Measurements from ENCODE around the gene ACTN1.

The ACTN1 gene

DNA sequence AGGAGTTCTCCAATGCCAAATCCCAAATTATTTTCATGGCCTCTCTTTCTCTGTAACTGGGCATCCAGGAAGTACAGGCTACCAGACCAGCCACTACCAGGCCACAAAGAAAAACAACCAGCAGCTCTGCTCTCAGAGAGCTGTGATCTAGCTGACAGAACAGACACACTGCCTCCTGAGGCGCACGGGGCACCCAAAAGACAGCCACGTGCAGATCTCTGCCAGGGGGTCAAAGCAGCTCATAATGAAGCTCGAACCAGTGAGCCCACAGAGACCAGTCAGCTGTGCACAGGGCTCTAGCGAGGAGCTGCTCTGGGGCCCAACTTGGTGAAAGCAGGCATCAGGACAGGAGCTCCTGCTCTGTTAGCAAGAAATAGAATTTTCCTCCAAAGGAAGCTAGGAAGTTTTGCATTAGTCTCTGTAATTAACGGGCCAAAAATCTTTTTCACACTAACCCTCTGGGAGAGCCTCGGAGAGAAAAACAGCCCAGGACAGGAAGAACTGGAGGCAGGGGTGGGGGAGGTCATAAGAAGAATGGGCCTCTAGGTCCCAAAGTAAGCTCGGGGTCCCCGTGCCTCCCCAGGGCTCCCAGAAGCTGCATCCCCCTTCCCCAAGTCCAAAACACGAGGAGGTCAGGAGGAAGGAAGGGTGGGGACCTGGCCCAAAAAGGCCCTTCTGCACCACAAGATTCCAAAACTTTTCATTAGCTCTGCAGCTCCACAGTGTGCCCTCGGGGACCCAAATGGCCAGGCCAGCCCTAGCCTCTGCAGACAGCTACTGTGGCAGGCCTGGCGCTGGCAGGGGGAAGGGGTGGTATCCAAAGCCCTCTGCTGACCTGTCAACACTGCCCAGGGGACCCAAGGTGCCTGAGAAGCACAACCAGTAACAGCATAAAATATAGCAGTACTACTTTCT, 30.2 kb downstream of the ACTN1 start:
- DNase-seq, result no peak

DNA sequence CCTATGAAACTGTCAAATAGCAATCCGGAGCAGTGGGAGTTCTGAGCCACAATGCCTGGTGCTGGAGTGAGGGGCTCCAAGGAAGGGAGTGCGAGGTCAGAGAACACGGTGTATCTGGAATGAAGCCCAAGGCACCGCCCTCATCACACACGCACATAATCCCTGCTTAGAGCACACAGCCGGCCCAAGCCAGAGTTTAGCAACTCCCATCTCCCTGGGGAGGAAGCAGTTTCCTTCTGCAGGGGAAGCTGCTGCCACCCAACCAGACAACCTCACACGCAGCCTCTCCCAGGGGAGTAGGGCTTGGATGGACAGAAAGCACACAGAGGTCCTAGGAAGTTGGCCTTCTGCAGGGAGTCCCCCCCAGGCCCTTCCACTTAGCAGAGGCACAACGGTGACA, 31.3 kb downstream of the ACTN1 start:
- peak; percentile 95 to 98 for DNase-seq

DNA sequence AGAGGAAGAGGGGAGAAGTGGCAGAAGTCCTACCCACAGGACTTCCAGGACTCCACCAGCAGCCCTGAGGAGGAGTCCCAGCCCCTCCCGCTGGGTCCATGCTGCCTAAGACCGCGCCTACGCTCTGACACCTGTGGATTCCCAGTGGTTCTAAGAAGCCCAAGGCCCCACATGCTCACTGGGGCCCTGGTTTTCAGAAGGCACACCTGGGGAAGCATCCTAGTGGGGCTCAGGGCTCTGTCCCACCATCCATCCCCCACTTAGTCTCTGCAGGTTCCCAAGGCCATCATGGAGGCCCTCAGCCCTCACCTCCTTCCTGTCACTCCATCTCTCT, 32.6 kb downstream of the ACTN1 start:
- no peak for DNase-seq

GRCh38 chr14:68945585-68946488, 33.3 kb downstream of the ACTN1 start:
- peak in 1 of 2 experiments; percentile 26 for DNase-seq

GRCh38 chr14:68945190-68945584, 33.9 kb downstream of the ACTN1 start:
- DNase-seq, result no peak

- DNase-seq, result no peak
Measured at GRCh38 chr14:68944162-68944561, 34.9 kb downstream of the ACTN1 start.

DNA sequence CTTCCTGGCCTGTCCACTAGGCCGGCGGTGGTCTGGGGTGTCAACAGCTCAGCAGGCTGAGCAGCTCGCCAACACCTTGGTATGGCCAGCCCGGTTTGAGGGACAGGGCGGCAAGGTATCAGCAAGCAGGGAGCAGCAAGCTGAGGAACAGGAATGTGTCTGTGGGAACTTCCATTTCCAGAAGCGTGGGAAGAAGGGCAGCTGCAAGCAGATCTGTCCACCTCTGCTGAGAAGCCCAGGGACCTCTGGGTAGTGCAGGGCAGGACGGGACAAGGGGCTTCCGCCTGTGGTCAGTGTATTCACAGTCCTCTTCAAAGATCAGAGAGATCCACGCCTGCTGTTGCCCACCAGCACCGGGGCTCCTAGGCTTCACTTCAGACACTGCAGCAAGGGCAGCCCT, 36.0 kb downstream of the ACTN1 start:
- DNase-seq, result no peak

DNA sequence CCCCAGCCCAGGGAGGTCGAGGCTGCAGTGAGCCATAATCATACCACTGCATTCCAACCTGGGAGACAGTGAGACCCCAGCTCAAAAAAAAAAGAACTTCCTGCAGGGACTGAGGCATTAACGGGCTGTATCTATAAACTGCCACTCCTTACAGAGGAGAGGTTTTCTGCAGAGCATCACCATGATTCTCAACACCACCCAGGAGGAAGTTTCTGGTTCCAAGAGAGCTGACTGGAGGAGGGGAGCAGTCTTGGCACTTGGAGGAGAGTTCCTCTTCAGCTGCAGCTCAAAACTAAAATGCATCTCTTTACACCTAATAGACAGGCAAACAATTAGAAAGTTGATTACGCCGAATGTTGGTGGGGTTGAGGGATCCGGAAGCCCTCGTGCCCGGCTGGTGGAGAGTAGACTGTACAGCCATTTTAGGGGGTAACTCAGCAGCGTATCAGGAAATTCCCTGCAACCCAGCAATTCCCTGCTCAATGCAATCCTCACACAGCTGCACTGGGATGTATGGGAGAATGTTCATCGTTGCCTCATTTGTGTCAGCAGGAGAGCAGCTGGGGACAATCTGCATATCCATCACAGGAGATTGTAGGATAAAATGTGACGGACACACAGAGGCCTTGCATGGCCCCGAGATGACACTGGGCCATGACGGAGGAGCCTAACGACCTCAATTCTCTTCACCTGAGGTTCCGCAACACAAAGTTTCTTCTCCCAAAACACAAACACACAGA, 36.6 kb downstream of the ACTN1 start:
- no peak for DNase-seq

GRCh38 chr14:68941820-68942219, 37.3 kb downstream of the ACTN1 start:
- no peak for DNase-seq

DNA sequence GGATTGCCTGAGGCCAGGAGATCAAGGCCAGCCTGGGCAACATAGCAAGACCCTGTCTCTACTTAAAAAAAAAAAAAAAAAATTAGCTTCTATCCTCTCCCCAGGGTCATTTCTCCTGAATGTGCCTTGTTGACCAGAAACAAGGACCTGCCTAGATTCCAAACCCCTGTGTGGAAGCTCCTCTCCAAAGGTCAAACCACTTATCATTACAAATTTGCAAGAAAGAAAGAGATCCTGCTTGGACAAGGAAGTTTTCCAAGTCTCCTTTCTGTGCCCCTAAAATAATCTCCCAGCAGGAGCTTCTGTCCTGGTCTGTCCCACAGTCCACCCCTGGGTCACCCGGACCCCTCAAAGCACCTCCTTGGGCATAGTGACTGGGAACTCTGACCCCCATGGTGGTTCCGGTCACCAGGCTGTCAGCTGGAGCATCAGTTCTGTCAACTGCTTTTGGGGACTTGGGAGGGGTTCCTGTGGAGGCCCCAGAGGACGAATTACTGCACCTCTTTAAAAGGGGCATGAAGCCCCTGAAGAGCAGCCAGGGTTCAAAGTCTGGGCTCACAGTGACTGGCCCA, 38.4 kb downstream of the ACTN1 start:
- no peak for DNase-seq

GRCh38 chr14:68939893-68940613, 39.0 kb downstream of the ACTN1 start:
- DNase-seq, result peak; percentile 32 to 62

DNA sequence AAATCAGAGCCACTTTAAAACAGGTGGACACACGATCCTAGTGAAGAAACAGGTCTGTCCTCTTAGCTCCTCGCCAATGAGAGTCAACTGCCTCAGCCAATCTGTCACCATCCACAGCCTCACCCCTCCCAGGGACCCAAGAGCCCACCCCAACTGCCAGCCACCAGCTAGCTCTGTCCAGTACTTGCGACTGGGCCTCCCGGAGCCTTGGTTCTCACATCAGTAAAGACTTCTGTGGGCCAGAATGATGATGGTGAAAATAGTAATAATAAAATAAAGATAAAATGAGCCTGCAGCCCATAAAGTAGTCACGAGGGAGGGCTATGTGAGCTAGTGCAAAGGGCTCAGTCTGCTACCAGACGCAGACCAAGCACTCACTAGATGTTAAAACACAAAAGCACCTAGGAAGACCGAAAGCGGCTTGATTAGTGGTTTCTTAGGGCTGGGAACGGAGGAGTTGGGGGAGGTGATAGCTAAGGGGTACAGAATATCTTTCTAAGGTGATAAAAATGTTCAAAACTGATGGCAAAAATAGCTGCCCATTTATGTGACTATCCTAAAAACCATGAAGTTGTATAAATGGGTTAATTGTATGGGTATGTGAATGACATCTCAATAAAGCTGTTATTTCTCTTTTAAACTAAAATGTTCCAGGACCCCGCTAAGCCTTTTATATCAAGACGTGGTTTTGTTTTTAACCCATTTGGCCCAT, 39.8 kb downstream of the ACTN1 start:
- peak in 1 of 2 experiments; percentile 28 for DNase-seq

DNA sequence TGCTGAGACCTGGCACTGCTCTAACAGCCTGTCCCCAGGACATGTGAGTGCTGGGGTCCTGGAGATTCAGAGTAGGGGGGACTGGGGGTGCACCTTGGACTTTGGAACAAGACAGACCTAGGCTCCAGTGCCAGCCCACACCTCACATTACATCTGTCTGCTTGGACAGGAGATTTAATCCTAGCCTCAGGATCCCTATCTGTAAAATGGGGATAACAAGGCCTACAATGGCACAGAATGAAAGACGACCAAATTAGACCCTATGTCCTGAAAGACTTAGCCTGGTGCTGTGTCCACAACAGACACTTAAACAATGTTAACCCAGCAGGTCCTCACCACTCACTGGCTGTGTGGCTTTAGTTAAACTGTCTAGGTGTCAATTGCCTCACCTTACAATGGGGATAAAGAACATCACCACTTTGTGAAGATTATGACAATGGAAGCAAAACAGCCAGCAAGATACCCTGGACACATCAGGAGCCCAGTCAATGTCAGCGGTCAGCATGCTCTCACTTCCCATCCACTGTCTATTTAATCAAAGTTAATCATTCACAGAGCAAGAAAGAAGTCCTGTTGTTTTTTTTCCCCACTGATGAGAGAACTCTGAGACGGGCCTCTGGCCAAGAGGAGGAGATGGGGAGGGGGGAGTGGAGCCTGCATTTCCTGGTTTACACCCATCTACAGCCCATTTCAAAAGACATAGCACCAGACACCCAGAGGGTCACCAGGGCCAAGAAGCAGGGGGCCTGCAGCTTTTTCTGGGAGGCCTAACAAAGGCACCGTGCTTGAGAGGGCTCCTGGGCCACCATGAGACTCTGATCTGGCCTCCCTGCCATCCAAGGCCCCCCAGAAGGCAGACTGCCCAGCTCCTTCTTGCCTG, 40.6 kb downstream of the ACTN1 start:
- DNase-seq, result no peak

- DNase-seq, result no peak
Measured at GRCh38 chr14:68937471-68938270, 41.4 kb downstream of the ACTN1 start.

DNA sequence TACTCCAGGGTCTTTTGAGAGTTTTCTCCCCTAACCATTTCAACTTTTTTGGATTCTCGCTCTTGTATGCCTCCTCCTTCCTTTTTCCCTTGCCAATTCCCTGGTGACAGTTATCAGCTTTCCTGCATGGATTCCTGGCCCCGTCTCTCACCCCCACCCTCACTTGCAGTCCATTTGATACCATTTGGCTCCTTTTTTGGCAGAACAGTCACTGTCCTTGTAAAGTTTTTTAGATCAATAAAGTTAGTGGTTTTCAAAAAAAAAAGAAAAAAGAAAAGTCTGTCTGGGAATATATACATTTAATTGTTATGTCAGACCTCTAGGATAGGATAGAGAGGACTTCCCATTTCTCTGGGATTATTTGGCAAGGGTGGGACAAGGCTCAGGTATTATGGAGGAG, 42.1 kb downstream of the ACTN1 start:
- no peak for DNase-seq

DNA sequence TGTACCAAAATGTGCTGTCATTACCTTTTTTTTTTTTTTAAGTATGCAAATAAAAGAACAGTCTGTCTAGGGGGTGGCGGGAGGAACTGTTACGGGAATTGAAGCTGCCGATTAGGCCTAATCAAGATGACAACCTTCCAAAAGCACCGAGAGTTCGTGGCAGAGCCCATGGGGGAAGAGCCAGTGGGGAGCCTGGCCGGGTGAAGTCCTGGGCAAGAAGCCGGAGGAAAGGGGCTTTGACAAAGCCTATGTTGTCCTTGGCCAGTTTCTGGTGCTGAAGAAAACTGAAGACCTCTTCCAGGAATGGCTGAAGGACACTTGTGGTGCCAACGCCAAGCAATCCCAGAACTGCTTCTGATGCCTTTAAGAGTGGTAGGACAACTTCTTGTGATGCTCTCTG, 42.6 kb downstream of the ACTN1 start:
- DNase-seq, result no peak

GRCh38 chr14:68935761-68936214, 43.3 kb downstream of the ACTN1 start:
- no peak for DNase-seq

- no peak for DNase-seq
Measured at GRCh38 chr14:68934066-68934465, 45.0 kb downstream of the ACTN1 start.

- no peak for DNase-seq
Measured at GRCh38 chr14:68932686-68933085, 46.4 kb downstream of the ACTN1 start.
